Activated T-cell treated with anti-CD3 and anti-CD28 coated beads, Interleukin-2, amount 50 U/mL, for 72 hours (primary cell): Measurements from ENCODE around the gene ASCL3. TPM values are rescaled to one million over a fixed set of nuclear protein-coding genes. Genes with fewer than 3 reads are reported as not detected.
"Not testable (repeated sequence)": the region's sequence is repeated elsewhere in the genome, so short reads cannot be mapped to it uniquely, and the experiment has no call there.

Experiments used
- ATAC-seq, 2 donors: fragments of 150-1000 bp; cut with Tn5 transposase; replicated peaks in 1 of 2; 2 replicates each; pipeline ENCODE4 v1.10.0; 2021; ENCODE audit warnings: moderate library complexity in 2 of 2, mild to moderate bottlenecking in 1 of 2
- DNase-seq, 2 donors: peaks; one replicate each; pipeline ENCODE4 v3.0.0; 2021 to 2022; ENCODE audit warnings: mixed read lengths in 1 of 2
- H3K27ac Mint-ChIP-seq: one replicate; pipeline ENCODE4 v1.8.0; 2022; ENCODE audit warnings: mild to moderate bottlenecking, moderate library complexity, mixed read lengths
- H3K27me3 Mint-ChIP-seq: one replicate; pipeline ENCODE4 v1.8.0; 2022; ENCODE audit warnings: low read depth, mixed read lengths
- H3K36me3 Mint-ChIP-seq, 2 donors: one replicate each; pipeline ENCODE4 v1.8.0; 2022; ENCODE audit warnings: mixed read lengths in 2 of 2, mild to moderate bottlenecking in 1 of 2; ENCODE audit not compliant: insufficient read depth in 2 of 2
- H3K4me1 Mint-ChIP-seq: one replicate; pipeline ENCODE4 v1.8.0; 2022; ENCODE audit warnings: low read depth, mixed read lengths
- H3K4me3 Mint-ChIP-seq, 2 donors: one replicate each; pipeline ENCODE4 v1.8.0; 2022; ENCODE audit warnings: mild to moderate bottlenecking in 2 of 2, mixed read lengths in 2 of 2, moderate library complexity in 2 of 2
- H3K9me3 Mint-ChIP-seq, 2 donors: one replicate each; pipeline ENCODE4 v1.8.0; 2022; ENCODE audit warnings: mixed read lengths in 2 of 2
- total RNA-seq, 2 donors: library from RNA; stranded (reverse); gene quantifications; one replicate each; pipeline ENCODE4 v1.2.3, GENCODE V29; 2022

The ASCL3 gene, protein sequence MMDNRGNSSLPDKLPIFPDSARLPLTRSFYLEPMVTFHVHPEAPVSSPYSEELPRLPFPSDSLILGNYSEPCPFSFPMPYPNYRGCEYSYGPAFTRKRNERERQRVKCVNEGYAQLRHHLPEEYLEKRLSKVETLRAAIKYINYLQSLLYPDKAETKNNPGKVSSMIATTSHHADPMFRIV
- total RNA-seq, result not detected

DNA sequence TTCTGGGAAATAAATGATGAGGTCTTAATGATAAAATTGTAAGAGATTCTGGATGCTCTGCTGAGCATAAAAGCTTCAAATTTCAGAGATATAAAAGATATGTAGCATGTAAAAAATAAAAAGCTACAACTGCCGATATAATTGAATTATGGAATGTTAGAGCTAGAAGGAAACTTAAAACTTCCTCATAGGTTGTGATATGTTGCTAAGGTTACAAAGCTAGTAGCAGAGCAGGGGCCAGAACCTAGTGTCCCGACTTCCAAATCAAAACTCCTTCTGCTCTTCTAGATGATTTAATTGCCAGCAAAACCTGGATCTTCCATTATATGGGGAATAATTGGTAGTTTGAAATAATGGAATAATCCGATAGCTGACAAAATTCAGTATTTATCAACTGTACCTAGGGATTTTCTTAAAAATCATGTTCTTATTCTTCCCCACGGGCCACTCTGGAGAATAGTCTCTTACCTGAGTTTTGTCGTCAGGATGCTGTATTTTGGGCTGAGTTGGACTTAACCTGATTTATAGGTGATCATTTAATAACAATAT, at the start of gene ASCL3:
Gene ASCL3, minus strand, starts transcription at position 499 of the 549 bp plus-strand sequence. CDS start 4,855 bp downstream, outside the sequence.
- H3K9me3 Mint-ChIP-seq, result no peaks in the 10 kb centered on the region
- no peak for DNase-seq
- H3K36me3 Mint-ChIP-seq, result peaks cover 2 to 7% of the 10 kb centered on the region in 2 donors
- no peak for ATAC-seq
- H3K27ac Mint-ChIP-seq, result no peak within 1 kb of the TSS
- peaks cover 14% of the 10 kb centered on the region for H3K27me3 Mint-ChIP-seq
- H3K4me1 Mint-ChIP-seq, result peaks cover 4% of the 10 kb centered on the region
- H3K4me3 Mint-ChIP-seq, result no peak within 1 kb of the TSS

DNA sequence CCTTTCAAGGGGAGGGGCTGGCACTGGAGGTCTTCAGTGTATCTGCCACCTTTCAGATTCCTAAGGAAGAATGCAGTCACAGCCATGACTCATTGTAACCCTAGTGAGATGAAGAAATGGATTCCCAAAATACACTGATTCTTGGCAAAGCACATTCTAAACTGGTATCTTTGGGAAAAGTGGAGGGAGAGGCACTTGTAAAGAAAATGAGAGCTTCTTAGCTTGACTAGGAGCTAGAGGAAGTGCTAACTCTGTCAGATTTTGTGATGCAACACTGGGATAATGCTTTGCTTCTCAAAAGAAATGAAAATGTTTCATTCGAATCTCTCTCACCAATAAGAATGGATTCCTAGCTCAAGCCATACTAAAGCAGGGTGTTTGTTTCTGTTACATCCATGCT, 46.6 kb upstream of the ASCL3 start:
- no peak overlapping the region for H3K27ac Mint-ChIP-seq
- no peak for DNase-seq
- H3K4me3 Mint-ChIP-seq, result no peak overlapping the region
- no peak for ATAC-seq
- peaks cover 26% of the 10 kb centered on the region for H3K27me3 Mint-ChIP-seq
- H3K4me1 Mint-ChIP-seq, result no peaks in the 10 kb centered on the region
- no peaks in the 10 kb centered on the region for H3K9me3 Mint-ChIP-seq
- H3K36me3 Mint-ChIP-seq, result no peaks in the 10 kb centered on the region

DNA sequence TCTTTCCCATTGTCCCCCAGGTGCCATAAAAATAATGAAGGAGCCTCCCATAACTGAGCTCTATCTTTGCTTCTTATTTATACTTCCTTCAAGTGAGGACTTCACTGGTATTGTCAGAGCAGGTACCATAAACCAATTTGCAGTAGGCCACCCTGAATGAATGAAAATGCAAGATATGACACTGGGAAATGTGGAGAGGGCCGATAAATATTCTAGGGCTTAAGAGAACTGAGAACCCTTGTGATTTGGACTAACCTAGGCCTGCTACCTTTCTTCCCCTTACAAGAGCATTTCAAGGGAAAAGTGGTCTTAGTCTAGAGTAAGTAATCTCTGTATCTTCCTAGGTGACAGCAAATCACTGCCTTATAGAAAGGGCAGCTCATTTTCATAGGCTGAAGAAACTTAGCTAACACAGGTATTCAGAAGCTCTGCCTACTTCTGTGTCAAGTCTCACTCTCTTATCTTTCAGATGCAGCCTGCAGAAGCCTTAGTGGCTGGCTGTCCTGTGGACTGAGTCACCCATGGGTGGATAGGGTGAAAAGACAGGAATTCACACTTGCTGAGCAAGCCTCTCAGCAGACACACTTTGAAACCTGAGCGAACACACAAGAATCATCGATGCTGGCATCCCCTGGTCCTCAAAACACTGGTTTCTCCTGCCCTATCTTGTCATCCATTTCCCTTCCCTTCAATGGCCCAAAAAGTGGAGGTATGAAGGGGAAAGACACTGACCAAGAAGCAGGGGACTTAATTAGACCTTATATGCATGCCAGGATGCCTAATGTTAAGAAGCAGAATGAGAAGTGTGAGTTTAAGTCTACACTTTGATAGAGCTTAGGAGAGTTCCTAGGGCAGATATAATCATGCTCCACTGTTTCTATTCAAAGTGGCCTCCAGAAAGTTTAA, 45.8 kb upstream of the ASCL3 start:
- DNase-seq (no peak), ATAC-seq (peak in 1 of 2 donors; percentile 38)
- Mint-ChIP-seq H3K36me3 (no peaks in the 10 kb centered on the region), H3K27ac (no peak overlapping the region), H3K9me3 (no peaks in the 10 kb centered on the region), H3K4me3 (no peak overlapping the region), H3K27me3 (peaks cover 26% of the 10 kb centered on the region), H3K4me1 (peaks cover 5% of the 10 kb centered on the region)

DNA sequence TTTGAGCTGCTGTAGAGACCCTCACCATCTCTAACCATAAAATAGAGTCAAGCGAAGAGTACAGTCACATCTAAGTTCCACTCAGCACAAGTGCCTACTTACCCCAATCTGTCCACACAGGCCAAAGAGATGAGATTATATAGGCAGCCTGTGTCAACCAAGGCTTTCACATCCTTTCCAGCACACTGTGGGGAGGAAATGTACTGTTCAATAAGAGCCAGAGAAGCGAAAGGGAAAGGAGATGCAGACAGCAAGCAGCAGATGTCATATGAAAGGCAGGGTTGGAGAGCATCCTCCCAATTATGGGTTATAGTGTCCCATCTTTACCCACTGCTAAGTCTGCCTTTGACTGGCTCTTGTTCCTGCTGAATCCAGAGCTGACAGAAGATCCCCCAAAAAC, 44.6 kb upstream of the ASCL3 start:
- H3K4me3 Mint-ChIP-seq, result no peak overlapping the region
- no peak overlapping the region for H3K27ac Mint-ChIP-seq
- H3K36me3 Mint-ChIP-seq, result no peaks in the 10 kb centered on the region
- no peak for DNase-seq
- H3K27me3 Mint-ChIP-seq, result peaks cover 20% of the 10 kb centered on the region
- no peak for ATAC-seq
- H3K9me3 Mint-ChIP-seq, result no peaks in the 10 kb centered on the region
- H3K4me1 Mint-ChIP-seq, result peaks cover 11% of the 10 kb centered on the region

DNA sequence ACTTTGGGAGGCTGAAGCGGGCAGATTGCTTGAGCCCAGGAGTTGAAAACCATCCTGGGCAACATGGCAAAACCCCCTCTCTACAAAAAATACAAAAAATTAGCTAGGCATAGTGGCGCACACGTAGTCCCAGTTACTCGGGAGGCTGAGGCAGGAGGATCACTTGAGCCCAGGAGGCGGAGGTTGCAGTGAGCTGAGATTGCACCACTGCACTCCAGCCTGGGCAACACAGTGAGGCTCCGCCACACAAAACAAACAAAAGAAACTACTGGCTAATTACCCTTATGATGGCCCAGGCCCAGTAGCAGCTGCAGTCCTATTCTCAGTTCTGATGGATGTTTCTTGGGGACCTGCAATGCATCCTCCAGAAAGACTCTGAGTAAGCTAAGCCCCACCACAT, 44.0 kb upstream of the ASCL3 start:
- peaks cover 11% of the 10 kb centered on the region for H3K4me1 Mint-ChIP-seq
- H3K27me3 Mint-ChIP-seq, result peaks cover 20% of the 10 kb centered on the region
- not testable (repeated sequence) for H3K36me3 Mint-ChIP-seq, H3K9me3 Mint-ChIP-seq, H3K4me3 Mint-ChIP-seq, H3K27ac Mint-ChIP-seq, DNase-seq, ATAC-seq

DNA sequence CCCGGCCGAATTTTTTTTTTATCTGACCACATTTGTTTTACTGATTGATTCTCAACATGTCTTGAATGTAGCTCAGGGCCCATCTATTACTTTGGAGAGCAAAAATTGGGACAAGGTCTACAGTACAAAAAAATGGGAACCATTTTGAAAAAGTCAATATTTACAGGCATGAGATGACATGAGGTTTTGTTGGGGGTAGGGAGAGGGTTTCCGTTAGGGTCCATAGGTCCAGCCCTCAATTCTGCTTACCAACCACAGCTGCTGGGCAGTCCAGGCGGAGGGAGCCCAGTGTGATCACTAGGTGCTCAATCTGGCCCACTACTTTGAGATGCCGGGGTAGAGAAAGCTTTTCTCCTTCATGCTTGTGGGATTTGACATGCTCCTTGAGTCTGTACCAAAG, 42.6 kb upstream of the ASCL3 start:
- DNase-seq (no peak), ATAC-seq (no peak)
- H3K36me3 Mint-ChIP-seq, result no peaks in the 10 kb centered on the region
- H3K27me3 Mint-ChIP-seq, result peaks cover 20% of the 10 kb centered on the region
- H3K4me1 Mint-ChIP-seq, result peaks cover 11% of the 10 kb centered on the region
- no peak overlapping the region for H3K4me3 Mint-ChIP-seq
- H3K9me3 Mint-ChIP-seq, result no peaks in the 10 kb centered on the region
- no peak overlapping the region for H3K27ac Mint-ChIP-seq

DNA sequence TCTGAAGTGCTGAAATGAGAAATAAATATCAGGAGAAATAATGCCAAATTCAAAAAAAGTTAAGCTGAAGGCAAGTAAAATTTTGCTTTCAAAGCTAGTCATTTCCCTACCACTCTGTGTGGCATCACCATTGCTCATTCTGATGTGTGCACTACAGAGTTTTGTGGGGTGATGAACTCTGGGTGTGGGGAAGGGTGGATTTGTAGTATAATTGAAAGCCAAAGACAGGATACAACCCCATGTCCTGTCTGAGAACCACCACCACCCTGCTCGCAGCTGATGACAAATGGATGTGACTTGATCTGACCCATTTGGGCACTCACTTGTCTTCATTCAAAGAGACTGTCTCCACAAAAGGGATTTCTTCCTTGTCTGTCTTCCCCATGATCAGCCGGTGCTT, 40.7 kb upstream of the ASCL3 start:
- no peak overlapping the region for H3K4me3 Mint-ChIP-seq
- peaks cover 12% of the 10 kb centered on the region for H3K27me3 Mint-ChIP-seq
- peak; percentile 99 to 100 for ATAC-seq
- H3K4me1 Mint-ChIP-seq, result peaks cover 11% of the 10 kb centered on the region
- H3K9me3 Mint-ChIP-seq, result no peaks in the 10 kb centered on the region
- no peaks in the 10 kb centered on the region for H3K36me3 Mint-ChIP-seq
- H3K27ac Mint-ChIP-seq, result no peak overlapping the region
- peak; percentile 49 to 54 for DNase-seq

DNA sequence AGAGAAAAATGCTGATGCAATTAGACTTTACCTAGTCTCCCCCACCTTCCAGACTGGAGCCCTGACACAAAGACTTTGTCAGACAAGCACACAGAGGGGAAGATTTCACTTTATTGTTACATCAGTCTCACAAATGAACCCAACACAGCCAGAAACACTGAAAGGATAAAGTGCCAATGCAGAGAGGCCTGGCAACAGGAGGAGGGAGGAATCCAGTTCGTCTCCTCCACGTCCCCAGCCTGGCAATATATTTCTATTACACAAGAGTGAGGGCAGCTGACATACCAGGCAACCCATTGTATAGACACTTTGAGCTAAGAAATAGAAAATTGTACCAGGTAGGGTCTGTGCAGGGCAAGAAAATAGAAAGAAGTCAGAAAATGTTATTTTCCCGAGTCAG, 37.7 kb upstream of the ASCL3 start:
- H3K36me3 Mint-ChIP-seq, result no peaks in the 10 kb centered on the region
- no peak overlapping the region for H3K27ac Mint-ChIP-seq
- ATAC-seq, result no peak
- H3K27me3 Mint-ChIP-seq, result no peaks in the 10 kb centered on the region
- H3K9me3 Mint-ChIP-seq, result no peaks in the 10 kb centered on the region
- no peak overlapping the region for H3K4me3 Mint-ChIP-seq
- H3K4me1 Mint-ChIP-seq, result peaks cover 11% of the 10 kb centered on the region
- DNase-seq, result no peak

DNA sequence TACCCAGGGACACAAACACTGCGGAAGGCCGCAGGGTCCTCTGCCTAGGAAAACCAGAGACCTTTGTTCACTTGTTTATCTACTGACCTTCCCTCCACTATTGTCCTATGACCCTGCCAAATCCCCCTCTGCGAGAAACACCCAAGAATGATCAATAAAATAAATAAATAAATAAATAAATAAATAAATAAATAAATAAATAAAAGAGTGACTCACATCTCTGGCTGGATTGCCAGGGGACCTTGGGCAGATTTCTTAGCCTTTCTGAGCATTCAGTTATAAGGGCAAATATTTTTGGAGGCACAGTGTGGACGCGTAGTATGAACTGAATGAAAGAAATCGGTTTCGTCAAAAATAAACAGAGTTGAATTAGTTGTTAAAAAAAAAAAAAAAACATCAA, 36.5 kb upstream of the ASCL3 start:
- not testable (repeated sequence) for H3K4me3 Mint-ChIP-seq, DNase-seq, H3K9me3 Mint-ChIP-seq, H3K27me3 Mint-ChIP-seq, H3K36me3 Mint-ChIP-seq, H3K27ac Mint-ChIP-seq, ATAC-seq
- H3K4me1 Mint-ChIP-seq, result peaks cover 11% of the 10 kb centered on the region

DNA sequence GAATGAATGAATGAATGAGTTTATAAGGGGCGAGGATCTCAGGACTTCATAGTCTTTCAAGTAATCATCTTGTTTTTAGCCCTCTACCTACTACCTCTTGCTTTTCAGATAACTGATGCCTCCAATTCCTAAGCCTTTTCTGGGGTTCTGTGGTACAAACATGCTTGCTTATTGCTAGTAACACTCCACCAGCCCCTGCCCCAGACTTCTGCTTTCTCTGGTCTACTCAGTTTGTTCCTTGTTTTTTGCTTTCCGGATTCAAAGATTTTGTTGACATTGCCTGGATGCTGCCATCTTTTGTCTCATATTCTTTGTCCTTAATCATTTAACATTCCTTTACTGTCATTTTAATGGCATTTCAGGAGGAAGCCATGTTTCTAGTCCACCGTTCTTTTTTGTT, 30.3 kb upstream of the ASCL3 start:
- no peak for ATAC-seq
- no peak overlapping the region for H3K27ac Mint-ChIP-seq
- no peaks in the 10 kb centered on the region for H3K36me3 Mint-ChIP-seq
- DNase-seq, result no peak
- H3K27me3 Mint-ChIP-seq, result no peaks in the 10 kb centered on the region
- no peaks in the 10 kb centered on the region for H3K9me3 Mint-ChIP-seq
- no peaks in the 10 kb centered on the region for H3K4me1 Mint-ChIP-seq
- no peak overlapping the region for H3K4me3 Mint-ChIP-seq

DNA sequence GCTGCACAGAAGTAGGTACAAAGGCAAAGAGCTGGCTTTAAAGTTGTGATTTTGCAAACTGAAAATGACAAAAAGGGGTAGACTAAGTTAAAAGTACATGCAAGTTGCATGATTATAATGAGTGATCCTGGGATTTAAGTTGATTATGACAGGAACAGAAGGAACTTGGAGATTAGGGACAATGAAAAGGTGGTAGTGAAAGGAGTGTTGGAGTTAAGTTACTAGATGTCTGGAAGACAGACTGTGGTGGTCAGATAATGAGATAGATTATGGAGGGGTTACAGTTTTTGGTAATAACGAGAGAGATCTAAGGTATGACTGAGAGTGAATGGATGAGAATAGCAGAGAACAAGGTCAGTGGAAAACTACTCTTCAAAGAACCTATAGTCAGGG, 29.1 kb upstream of the ASCL3 start:
- DNase-seq, result no peak
- no peak overlapping the region for H3K27ac Mint-ChIP-seq
- no peak overlapping the region for H3K4me3 Mint-ChIP-seq
- ATAC-seq, result no peak
- H3K36me3 Mint-ChIP-seq, result no peaks in the 10 kb centered on the region
- no peaks in the 10 kb centered on the region for H3K27me3 Mint-ChIP-seq
- H3K9me3 Mint-ChIP-seq, result no peaks in the 10 kb centered on the region
- H3K4me1 Mint-ChIP-seq, result no peaks in the 10 kb centered on the region

DNA sequence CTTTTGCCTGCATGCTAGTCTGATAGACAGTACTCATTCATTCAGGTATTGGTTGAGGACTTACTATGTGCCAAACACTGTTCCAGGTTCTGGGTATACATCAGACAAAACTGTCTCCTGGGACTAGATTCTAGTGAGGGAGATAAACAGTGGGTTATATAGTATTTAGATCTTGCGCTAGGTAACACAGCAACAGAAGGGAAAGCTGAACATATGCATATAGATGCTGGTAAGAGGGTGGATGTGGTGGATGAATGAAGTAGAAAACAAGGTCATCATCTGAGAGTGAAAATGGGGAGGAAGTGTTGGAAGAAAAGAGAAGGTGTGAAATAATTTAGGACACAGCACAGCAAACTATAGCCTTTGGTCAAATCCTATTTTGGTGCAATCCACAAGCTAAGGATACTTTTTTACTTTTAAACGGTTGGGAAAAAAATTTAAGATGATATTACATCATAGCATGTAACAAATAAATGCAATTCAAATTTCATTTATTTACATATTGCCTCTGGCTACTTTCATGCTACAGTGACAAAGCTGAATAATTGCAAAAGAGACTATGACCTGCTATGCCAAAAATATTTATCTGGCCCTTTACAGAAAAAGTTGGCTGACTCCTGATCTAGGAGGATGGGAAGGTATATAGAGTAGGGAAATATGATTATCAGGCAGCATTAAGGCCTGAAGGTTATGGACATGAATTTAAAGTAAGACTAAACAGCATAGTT, 28.5 kb upstream of the ASCL3 start:
- H3K27ac Mint-ChIP-seq, result no peak overlapping the region
- no peaks in the 10 kb centered on the region for H3K9me3 Mint-ChIP-seq
- ATAC-seq, result no peak
- H3K4me3 Mint-ChIP-seq, result no peak overlapping the region
- no peaks in the 10 kb centered on the region for H3K36me3 Mint-ChIP-seq
- no peaks in the 10 kb centered on the region for H3K4me1 Mint-ChIP-seq
- DNase-seq, result no peak
- no peaks in the 10 kb centered on the region for H3K27me3 Mint-ChIP-seq

DNA sequence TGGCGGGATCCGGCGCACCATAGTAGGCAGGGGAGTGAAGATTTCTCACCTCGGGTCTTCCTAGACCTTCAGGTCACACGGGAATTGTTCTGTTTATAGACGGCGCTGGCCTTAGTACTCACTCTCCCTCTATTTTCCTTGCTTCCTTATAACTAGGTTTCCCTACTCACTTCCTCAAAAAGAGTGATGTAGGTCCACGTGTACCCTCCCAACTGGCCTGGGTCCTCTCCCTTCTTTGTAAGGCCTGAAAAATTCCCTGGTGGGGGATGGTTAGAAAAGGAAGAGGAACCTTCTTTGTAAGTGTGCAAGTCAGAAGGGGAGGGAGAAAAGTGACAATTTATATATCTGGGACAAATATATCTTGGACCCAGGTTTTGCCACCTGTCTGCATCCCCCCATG, 24.4 kb upstream of the ASCL3 start:
- H3K4me3 Mint-ChIP-seq, result no peak overlapping the region
- peaks cover 17% of the 10 kb centered on the region for H3K4me1 Mint-ChIP-seq
- H3K27me3 Mint-ChIP-seq, result no peaks in the 10 kb centered on the region
- DNase-seq, result no peak
- H3K9me3 Mint-ChIP-seq, result no peaks in the 10 kb centered on the region
- ATAC-seq, result no peak
- no peak overlapping the region for H3K27ac Mint-ChIP-seq
- peaks cover 5% of the 10 kb centered on the region in 2 donors for H3K36me3 Mint-ChIP-seq
